A673 (cell line): ENCODE results near the gene PHF21B.

Experiments
- EZH2 ChIP-seq: fragments of 200-600 bp; sonication (generic); IDR thresholded peaks from 2 replicates; pipeline ENCODE4 v1.6.1; 2017; ENCODE audit warnings: borderline replicate concordance, low read depth, mild to moderate bottlenecking, mixed read lengths, antibody characterized with exemption, low read length; ENCODE audit not compliant: poor library complexity, severe bottlenecking
- TF ChIP-seq, protein P1 (sequence below): fragments of 300-800, 200-600 bp; sonication (generic); conservative IDR thresholded peaks from 2 replicates; pipeline ENCODE4 v1.5.1; 2017; ENCODE audit warnings: low read depth, mild to moderate bottlenecking, antibody characterized with exemption, low read length, moderate library complexity, mixed read lengths

DNA sequence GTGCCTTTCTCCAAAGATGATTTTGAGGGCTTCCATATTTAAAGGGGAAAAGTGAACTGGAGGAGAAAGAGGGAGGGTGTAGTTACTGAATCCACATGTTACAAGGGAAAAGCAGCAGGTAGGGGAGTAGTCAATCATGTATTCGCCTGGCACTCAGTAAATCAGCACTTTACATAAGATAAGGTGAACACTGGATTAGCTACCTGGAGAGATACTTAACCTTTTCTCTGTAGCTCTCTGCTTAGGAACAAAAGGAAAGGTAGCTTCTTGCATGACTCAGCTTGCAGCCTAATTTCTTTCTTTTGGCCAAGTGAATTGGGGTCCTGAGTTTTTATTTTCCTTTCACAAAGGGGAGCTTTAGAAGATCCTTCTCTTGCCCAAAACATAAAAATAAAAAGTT is 43.3 kb upstream of the PHF21B start:
- TF ChIP-seq, protein P1, sequence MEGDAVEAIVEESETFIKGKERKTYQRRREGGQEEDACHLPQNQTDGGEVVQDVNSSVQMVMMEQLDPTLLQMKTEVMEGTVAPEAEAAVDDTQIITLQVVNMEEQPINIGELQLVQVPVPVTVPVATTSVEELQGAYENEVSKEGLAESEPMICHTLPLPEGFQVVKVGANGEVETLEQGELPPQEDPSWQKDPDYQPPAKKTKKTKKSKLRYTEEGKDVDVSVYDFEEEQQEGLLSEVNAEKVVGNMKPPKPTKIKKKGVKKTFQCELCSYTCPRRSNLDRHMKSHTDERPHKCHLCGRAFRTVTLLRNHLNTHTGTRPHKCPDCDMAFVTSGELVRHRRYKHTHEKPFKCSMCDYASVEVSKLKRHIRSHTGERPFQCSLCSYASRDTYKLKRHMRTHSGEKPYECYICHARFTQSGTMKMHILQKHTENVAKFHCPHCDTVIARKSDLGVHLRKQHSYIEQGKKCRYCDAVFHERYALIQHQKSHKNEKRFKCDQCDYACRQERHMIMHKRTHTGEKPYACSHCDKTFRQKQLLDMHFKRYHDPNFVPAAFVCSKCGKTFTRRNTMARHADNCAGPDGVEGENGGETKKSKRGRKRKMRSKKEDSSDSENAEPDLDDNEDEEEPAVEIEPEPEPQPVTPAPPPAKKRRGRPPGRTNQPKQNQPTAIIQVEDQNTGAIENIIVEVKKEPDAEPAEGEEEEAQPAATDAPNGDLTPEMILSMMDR: no peak
- TF ChIP-seq EZH2: no peak
